Esophagus (tissue), 2 donors: ENCODE data around the gene LCE4A. TPM values are rescaled to one million over a fixed set of nuclear protein-coding genes. Genes with fewer than 3 reads are reported as not detected.
"Not testable (repeated sequence)": the region's sequence is repeated elsewhere in the genome, so short reads cannot be mapped to it uniquely, and the experiment has no call there.

ENCODE experiments used
- H3K27ac ChIP-seq, 2 donors: one replicate each; pipeline ENCODE4 v1.5.1; 2013; ENCODE audit warnings: low read depth in 2 of 2, mild to moderate bottlenecking in 2 of 2, inconsistent platforms in 1 of 2, low read length in 1 of 2, moderate library complexity in 1 of 2
- H3K27me3 ChIP-seq, 2 donors: one replicate each; pipeline ENCODE4 v1.6.1; 2013; ENCODE audit warnings: low read length in 2 of 2, control low read depth in 1 of 2, mild to moderate bottlenecking in 1 of 2; ENCODE audit not compliant: insufficient read depth in 2 of 2, control insufficient read depth in 1 of 2
- H3K36me3 ChIP-seq, 2 donors: one replicate each; pipeline ENCODE4 v1.6.1; 2013; ENCODE audit warnings: low read length in 1 of 2; ENCODE audit not compliant: control insufficient read depth in 2 of 2, insufficient read depth in 2 of 2
- H3K4me1 ChIP-seq, 2 donors: one replicate each; pipeline ENCODE4 v1.6.1; 2013; ENCODE audit warnings: low read length in 1 of 2; ENCODE audit not compliant: control insufficient read depth in 2 of 2, insufficient read depth in 2 of 2
- H3K4me3 ChIP-seq, 2 donors: one replicate each; pipeline ENCODE4 v1.5.1; 2013; ENCODE audit warnings: low read length in 2 of 2, mild to moderate bottlenecking in 2 of 2, low read depth in 1 of 2, moderate library complexity in 1 of 2
- H3K9me3 ChIP-seq, 2 donors: one replicate each; pipeline ENCODE4 v1.6.1; 2013; ENCODE audit warnings: mild to moderate bottlenecking in 2 of 2, low read depth in 1 of 2, low read length in 1 of 2, moderate library complexity in 1 of 2; ENCODE audit not compliant: control insufficient read depth in 2 of 2, insufficient read depth in 1 of 2
- WGBS, 2 donors: extraction: QIAGEN DNeasy Blood & Tissue Kit; methylation state at CpG; one replicate each; pipeline ENCODE4 v1.1.7; 2013; 5-methylcytosine and 5-hydroxymethylcytosine counted together
- polyA plus RNA-seq, 2 donors: library from polyadenylated mRNA; stranded (reverse); fragments of 200-250 nt; gene quantifications; one replicate each; pipeline ENCODE4 v1.2.3, GENCODE V29; 2013
- donor health status: healthy with polysubstance abuse.
- donor health status: Bipolar disorder and iron deficiency.

Gene LCE4A
- polyA plus RNA-seq, 2 donors, result not detected

DNA sequence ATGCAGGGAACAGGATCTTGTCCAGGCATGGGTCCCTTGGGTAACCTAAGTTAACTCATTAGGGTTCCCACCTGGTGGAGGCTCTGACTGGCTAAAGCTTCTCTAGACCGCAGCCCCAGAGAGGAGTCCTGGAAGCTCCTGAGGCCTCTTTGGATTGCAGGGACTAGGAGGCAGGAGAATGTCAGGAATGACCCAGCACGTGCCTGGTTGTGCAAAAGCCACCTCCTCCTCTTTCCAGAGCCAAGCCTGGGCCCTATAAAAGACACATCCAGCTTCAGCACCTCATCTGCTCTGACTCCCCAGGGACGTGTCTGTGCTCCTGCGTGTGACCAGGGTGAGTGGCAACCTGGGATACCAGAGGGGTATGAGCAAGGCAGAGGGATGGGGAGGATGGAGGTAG lies 22.1 kb upstream of the LCE4A start, which contains the start of gene LCE2B:
Gene LCE2B (plus strand): TSS at position 301 of the 400 bp plus-strand sequence. CDS start 721 bp downstream, outside the sequence.
- H3K36me3 ChIP-seq, H3K27ac ChIP-seq, H3K27me3 ChIP-seq, H3K9me3 ChIP-seq, H3K4me3 ChIP-seq, H3K4me1 ChIP-seq: not testable (repeated sequence)
- 56 to 73% methylated on average over 2 to 4 of the region's 4 CpGs for WGBS, 2 donors

DNA sequence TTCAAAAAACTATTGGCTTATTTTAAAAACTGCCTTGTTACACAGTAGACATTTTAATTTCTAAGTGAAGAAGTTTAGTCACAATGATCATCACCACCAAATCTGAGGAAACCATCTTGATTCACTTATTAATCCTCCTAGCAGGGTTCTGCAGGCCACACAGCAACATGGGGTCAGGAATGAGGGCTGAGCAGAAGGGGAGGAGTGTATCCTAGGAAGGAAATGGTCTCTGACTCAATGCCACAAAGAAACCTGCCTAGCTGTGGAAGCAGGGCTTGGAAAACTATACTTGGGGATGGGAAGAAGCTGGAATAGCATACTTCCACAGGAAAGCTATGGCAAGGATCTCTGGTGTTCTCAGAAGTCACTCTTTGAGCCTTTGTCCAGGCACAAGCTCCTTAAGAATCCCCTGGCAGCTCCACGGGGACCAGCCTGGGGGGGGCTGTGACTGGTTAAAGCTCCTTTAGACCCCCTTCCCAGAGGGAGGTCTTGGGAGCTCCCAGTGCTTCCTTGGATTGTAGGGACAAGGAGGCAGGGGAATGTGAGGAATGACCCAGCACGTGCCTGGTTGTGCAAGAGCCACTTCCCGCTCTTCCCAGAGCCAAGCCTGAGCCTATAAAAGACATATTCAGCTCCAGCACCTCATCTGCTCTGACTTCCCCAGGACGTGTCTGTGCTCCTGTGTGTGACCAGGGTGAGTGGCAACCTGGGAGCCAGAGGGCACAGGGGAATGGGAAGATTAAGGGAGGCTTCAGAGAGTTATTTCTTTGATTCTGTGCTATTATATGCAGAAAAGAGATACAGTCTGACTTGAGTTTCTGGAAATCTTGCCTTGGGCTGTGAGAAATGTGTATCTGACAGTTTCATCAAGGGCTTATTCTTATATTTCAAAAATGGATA lies 10.0 kb upstream of the LCE4A start, which contains the start of gene LCE2A:
Gene LCE2A (plus strand): TSS at position 645 of the 900 bp plus-strand sequence. CDS start 557 bp downstream, outside the sequence.
- 57 to 64% methylated on average over 4 of the region's 4 CpGs for WGBS, 2 donors
- H3K27me3 ChIP-seq, result no peaks in the 10 kb centered on the region
- no peaks in the 10 kb centered on the region for H3K4me1 ChIP-seq

DNA sequence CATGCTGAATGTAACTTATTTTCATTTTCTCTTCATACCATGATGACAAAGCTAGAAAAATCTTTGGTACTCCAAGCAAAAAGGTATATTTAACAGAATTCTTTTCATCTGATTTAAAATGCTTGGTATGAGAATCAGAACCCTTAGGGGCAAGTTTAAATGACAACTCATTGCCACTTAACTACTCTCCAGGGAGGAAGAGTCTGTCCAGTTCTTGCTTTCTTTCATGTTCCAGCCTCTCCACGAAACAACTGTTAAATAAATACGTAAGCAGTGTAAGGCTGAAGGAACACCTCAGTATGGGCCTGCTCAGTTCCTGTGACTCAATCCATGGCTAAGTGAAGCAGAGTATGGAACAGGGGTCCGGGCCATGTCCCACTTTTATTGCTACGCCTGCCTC lies 8.2 kb upstream of the LCE4A start:
- H3K4me1 ChIP-seq, result no peaks in the 10 kb centered on the region
- H3K36me3 ChIP-seq, result no peaks in the 10 kb centered on the region
- no peak overlapping the region for H3K4me3 ChIP-seq
- no peak overlapping the region for H3K27ac ChIP-seq
- 86 to 87% methylated on average over 4 of the region's 4 CpGs for WGBS, 2 donors
- H3K9me3 ChIP-seq, result no peaks in the 10 kb centered on the region
- no peaks in the 10 kb centered on the region for H3K27me3 ChIP-seq

More for the DNA sequence above, 10.0 kb upstream of the LCE4A start, which contains the start of gene LCE2A:
- Histone ChIP-seq H3K4me3 (no peak within 1 kb of the TSS), H3K27ac (no peak within 1 kb of the TSS), H3K36me3 (no peaks in the 10 kb centered on the region), H3K9me3 (no peaks in the 10 kb centered on the region)

DNA sequence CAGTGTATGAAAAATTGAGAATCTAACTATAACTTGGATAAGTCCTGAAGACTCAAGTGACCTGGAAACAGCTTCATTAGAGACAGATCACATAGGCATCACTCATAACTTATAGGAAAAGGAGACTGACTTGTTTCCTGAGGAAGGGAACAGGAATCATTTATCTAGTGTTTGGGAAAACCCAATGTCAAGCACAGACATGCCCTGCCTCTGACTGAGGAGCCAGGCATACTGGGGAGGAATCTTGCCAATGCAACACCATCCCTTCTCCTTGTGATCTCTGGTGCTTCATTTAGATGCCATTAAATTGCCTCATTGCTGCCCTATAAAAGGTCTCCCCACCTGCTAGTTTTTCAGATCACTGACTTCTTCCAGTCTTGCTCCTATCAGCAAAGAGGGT lies 10.3 kb downstream of the LCE4A start:
- no peak overlapping the region for H3K4me3 ChIP-seq
- peaks cover 0 to 2% of the 10 kb centered on the region in 2 donors for H3K4me1 ChIP-seq
- H3K9me3 ChIP-seq, result peaks cover 0 to 2% of the 10 kb centered on the region in 2 donors
- no peak overlapping the region for H3K27ac ChIP-seq
- no peaks in the 10 kb centered on the region for H3K27me3 ChIP-seq
- H3K36me3 ChIP-seq, result no peaks in the 10 kb centered on the region

DNA sequence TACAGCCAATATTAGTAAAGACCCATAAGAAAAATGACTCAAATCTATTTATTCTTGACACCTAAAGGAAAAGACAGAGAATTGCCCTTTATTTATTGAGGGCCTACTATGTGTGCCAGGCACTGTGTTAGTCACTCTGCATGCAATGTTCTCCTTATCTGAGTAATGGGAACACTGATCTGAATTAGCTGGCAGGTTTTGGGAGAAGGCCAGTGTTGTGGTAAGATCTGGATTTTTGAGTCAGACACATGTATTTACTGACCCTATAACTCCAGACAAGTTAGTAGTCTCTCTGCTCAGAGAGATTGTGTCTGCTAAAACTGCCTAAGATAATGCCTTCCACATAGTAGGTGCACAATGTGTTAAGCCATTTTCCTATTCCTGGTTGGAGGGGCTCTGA lies 17.3 kb downstream of the LCE4A start:
- Histone ChIP-seq H3K9me3 (no peaks in the 10 kb centered on the region), H3K27me3 (no peaks in the 10 kb centered on the region), H3K4me1 (no peaks in the 10 kb centered on the region), H3K4me3 (no peak overlapping the region), H3K27ac (no peak overlapping the region), H3K36me3 (no peaks in the 10 kb centered on the region)

DNA sequence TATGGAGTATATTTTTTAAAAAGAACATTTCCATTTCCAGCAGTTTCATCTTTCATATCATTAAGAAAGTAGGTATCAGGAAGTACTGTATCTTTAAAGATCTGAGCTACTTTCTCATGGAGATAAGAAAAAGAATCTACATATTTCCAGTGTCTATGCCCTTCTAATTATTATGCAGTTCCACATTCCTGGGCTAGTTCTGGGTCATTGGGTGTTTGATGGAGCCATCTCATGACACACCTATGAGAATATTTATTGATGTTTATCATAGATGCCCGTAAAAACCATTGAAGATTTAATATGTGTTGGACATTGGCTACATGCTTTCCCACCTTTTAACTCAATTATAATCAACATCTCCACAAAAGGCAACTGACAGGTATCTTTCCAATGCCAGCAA lies 21.0 kb downstream of the LCE4A start:
- H3K4me3 ChIP-seq, result no peak overlapping the region
- no peaks in the 10 kb centered on the region for H3K9me3 ChIP-seq
- H3K36me3 ChIP-seq, result no peaks in the 10 kb centered on the region
- H3K27me3 ChIP-seq, result no peaks in the 10 kb centered on the region
- 72 to 78% methylated on average over 1 of the region's 1 CpG for WGBS, 2 donors
- no peaks in the 10 kb centered on the region for H3K4me1 ChIP-seq
- H3K27ac ChIP-seq, result no peak overlapping the region

DNA sequence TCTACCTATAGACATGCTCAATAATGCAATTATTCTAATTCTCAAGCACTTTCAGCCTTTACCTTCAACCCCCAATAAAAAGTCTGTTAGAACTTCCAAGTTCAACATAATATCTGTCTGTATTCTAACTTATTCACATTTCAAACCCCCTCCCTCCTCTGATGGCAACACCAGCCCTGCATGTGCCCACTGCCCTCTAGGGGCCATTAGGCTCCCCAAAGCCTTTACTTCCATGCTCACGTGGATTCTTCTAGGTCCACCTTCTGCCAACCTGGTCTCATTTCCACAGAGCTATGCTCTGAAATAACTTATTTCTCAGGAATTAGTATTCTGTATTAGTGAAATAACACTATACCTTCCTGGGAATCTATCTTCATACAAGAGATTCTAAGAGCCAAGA lies 27.7 kb downstream of the LCE4A start:
- no peaks in the 10 kb centered on the region for H3K36me3 ChIP-seq
- H3K4me1 ChIP-seq, result no peaks in the 10 kb centered on the region
- WGBS, 2 donors, result 29 to 55% methylated on average over 1 of the region's 1 CpG
- H3K27me3 ChIP-seq, result no peaks in the 10 kb centered on the region
- H3K4me3 ChIP-seq, result no peak overlapping the region
- no peaks in the 10 kb centered on the region for H3K9me3 ChIP-seq
- no peak overlapping the region for H3K27ac ChIP-seq

DNA sequence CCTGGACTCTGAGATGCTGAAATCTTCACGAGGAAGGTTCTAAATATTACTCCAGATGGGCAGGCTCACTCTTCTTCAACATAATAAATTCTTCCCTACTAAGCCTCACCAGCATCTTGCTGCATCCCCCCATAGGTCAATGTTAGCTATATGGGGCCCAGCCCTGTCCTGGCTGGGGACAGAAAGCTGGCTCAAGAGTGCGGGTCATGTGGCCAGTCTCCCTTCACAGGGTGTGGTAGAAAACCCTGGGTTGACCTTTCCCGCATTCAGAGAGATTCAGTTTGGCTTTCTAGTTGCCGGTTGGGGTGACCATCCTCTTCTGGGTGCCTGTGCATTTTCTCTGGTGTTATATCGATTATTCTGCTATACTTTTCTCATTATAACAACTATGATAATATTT lies 30.0 kb downstream of the LCE4A start:
- 77 to 83% methylated on average over 5 of the region's 5 CpGs for WGBS, 2 donors
- Histone ChIP-seq H3K36me3 (no peaks in the 10 kb centered on the region), H3K4me3 (no peak overlapping the region), H3K27me3 (no peaks in the 10 kb centered on the region), H3K9me3 (no peaks in the 10 kb centered on the region), H3K27ac (no peak overlapping the region), H3K4me1 (no peaks in the 10 kb centered on the region)

DNA sequence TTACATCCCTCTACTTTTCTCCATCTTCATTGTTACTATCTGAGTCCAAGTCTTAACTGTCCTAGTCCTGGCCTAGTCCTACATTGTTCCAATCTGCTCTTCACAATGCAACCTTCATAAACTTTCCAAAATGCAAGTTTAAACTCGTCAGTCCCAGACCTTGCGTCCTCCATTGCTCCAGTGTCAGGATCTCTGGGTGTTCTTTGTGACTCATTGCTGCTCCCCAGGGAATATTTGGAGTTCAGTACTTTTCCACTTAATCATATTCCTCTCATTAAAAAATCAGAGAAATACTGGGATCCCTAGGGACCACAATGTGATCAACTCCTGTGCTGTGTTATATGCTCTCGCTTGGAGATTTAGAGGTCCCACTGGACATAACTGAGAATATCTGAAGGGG lies 31.9 kb downstream of the LCE4A start:
- WGBS, 2 donors, result 57 to 75% methylated on average over 3 of the region's 3 CpGs
- H3K4me1 ChIP-seq, result no peaks in the 10 kb centered on the region

DNA sequence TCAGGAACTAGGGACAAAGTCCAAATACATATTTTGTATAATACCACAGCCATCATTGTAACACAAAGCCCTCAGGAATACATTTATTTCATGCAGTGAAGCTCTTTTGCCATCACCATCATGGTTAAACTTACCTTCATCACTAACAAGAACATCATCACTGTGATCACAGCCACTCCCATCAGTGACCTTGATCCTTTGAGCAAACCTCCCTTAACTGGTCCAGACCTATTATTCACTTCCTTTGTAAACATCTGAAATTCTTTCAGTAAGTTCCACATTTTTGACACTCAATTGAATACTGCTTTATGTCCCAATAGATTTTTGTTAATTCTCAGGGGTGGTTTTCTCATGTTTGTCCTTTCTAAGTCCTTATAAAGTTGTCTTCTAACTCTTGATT lies 33.7 kb downstream of the LCE4A start:
- no peak overlapping the region for H3K4me3 ChIP-seq
- H3K27me3 ChIP-seq, result no peaks in the 10 kb centered on the region
- H3K4me1 ChIP-seq, result no peaks in the 10 kb centered on the region
- H3K36me3 ChIP-seq, result no peaks in the 10 kb centered on the region
- no peak overlapping the region for H3K27ac ChIP-seq
- no peaks in the 10 kb centered on the region for H3K9me3 ChIP-seq

More for the DNA sequence above, 31.9 kb downstream of the LCE4A start:
- Histone ChIP-seq H3K27ac (no peak overlapping the region), H3K36me3 (no peaks in the 10 kb centered on the region), H3K27me3 (no peaks in the 10 kb centered on the region), H3K4me3 (no peak overlapping the region), H3K9me3 (no peaks in the 10 kb centered on the region)
